Testis (tissue), 3 donors: ENCODE measurements around the gene APBA1. TPM values are rescaled to one million over a fixed set of nuclear protein-coding genes. Genes with fewer than 3 reads are reported as not detected.

Experiments used
- DNase-seq: peaks from one replicate; pipeline ENCODE4 v3.0.0-alpha.2; 2019
- H3K27ac ChIP-seq, 2 donors: fragments of 200-600 bp; sonication (generic); one replicate each; pipeline ENCODE4 v1.5.1; 2019
- H3K27me3 ChIP-seq: fragments of 200-600 bp; sonication (generic); one replicate; pipeline ENCODE4 v1.5.1; 2019
- H3K36me3 ChIP-seq: fragments of 200-600 bp; sonication (generic); one replicate; pipeline ENCODE4 v1.5.1; 2017; ENCODE audit warnings: low read depth; ENCODE audit errors: missing control alignments
- H3K4me1 ChIP-seq: fragments of 200-600 bp; sonication (generic); one replicate; pipeline ENCODE4 v1.5.1; 2019
- H3K4me3 ChIP-seq, 2 donors: fragments of 200-600 bp; sonication (generic); one replicate each; pipeline ENCODE4 v1.5.1; 2017 to 2019
- H3K9me3 ChIP-seq: fragments of 200-600 bp; sonication (generic); one replicate; pipeline ENCODE4 v1.5.1; 2017
- POLR2A ChIP-seq: fragments of 450-650 bp; IDR thresholded peaks from one replicate; pipeline ENCODE4 v1.6.1; 2017; ENCODE audit warnings: antibody characterized with exemption, mild to moderate bottlenecking, moderate library complexity
- WGBS, 2 donors: methylation state at CpG; one replicate each; pipeline ENCODE4 v1.1.5; 2018; 5-methylcytosine and 5-hydroxymethylcytosine counted together
- intact Hi-C: fragments of 100-400 bp; cut with DNase I; formaldehyde crosslinking; loops from one replicate; pipeline ENCODE4 v1.15.1; 2023; ENCODE audit warnings: low total_unique reads
- polyA plus RNA-seq: library from polyadenylated mRNA; stranded (reverse); fragments of 350-450 nt; fragmentation: Illumina TruSeq; extraction: RNeasy Lipid Tissue Mini Kit (QIAGEN cat#74804); gene quantifications from one replicate; pipeline ENCODE4 v1.2.3, GENCODE V29; 2014; ENCODE audit warnings: low read depth, low replicate concordance; ENCODE audit not compliant: insufficient read depth
- total RNA-seq, 2 donors: library from RNA; depleted of rRNA; stranded (reverse); fragments of >200 nt; gene quantifications; one replicate each; pipeline ENCODE4 v1.2.3, GENCODE V29; 2016
- TF ChIP-seq, protein P1 (sequence below), 3 experiments: fragments of 450-650 bp in 2 of 3; fragments of 200-600 bp in 1 of 3; sonication (generic) in 1 of 3; IDR thresholded peaks; one replicate each; pipeline ENCODE4 v1.5.1; 2016 to 2019; ENCODE audit warnings: antibody characterized with exemption in 3 of 3, mild to moderate bottlenecking in 2 of 3, moderate library complexity in 1 of 3

APBA1 gene
- total and polyA plus RNA-seq, 3 donors from 2014 or later: 7.7 to 11.9 (median 9.4) TPM

DNA sequence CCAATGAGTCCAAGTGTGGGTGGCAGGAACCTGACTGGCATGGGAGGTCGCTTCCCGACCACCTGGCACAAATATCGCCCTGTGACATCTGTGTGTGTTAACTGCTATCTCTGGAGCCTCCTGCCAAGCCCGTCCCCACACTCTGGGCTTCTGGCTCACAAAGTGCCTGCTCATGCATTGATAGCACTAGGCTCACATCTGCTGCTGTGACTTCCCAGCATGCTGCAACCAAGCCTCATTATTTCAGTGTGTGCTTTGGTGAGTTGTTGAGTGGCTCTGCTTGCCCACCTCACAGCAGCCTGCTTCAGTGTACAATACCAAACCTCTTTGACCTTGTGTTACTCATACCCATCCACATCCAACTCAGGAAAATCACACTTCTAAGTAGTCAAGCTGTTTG, 139.8 kb downstream of the APBA1 start:
- TF ChIP-seq, protein P1, sequence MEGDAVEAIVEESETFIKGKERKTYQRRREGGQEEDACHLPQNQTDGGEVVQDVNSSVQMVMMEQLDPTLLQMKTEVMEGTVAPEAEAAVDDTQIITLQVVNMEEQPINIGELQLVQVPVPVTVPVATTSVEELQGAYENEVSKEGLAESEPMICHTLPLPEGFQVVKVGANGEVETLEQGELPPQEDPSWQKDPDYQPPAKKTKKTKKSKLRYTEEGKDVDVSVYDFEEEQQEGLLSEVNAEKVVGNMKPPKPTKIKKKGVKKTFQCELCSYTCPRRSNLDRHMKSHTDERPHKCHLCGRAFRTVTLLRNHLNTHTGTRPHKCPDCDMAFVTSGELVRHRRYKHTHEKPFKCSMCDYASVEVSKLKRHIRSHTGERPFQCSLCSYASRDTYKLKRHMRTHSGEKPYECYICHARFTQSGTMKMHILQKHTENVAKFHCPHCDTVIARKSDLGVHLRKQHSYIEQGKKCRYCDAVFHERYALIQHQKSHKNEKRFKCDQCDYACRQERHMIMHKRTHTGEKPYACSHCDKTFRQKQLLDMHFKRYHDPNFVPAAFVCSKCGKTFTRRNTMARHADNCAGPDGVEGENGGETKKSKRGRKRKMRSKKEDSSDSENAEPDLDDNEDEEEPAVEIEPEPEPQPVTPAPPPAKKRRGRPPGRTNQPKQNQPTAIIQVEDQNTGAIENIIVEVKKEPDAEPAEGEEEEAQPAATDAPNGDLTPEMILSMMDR (IDR thresholded peaks at IDR 0.05): no peak
- no peak for TF ChIP-seq POLR2A
- no peaks in the 10 kb centered on the region for H3K4me1 ChIP-seq
- WGBS, 2 donors: 54 to 87% methylated on average over 4 of the region's 4 CpGs
- H3K9me3 ChIP-seq: no peaks in the 10 kb centered on the region
- DNase-seq: no peak
- no peaks in the 10 kb centered on the region for H3K36me3 ChIP-seq
- H3K27me3 ChIP-seq: no peaks in the 10 kb centered on the region
- no peak overlapping the region for H3K4me3 ChIP-seq
- H3K27ac ChIP-seq: no peak overlapping the region
- intact Hi-C loops: no loop called here

DNA sequence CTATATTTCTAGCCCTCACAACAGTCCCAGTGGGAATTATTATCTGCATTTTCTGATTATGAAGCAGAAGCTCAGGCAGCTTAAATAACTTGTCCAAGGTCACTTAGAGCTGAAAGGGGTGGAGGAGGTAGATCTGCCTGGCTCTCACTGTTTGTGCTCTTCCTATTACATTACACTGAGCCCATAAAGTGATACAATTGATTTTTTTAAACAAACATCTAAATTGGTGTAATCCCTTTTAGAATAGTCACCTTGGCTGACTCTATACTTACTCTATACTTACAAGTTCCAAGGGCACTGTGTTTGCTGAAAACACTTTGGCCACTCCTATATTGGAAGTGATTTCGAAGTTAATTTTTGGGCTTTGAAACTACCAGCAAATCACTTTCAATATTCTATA, 144.7 kb downstream of the APBA1 start:
- intact Hi-C loops: no loop called here
- no peaks in the 10 kb centered on the region for H3K36me3 ChIP-seq
- no peaks in the 10 kb centered on the region for H3K4me1 ChIP-seq
- no peak overlapping the region for H3K27ac ChIP-seq
- no peaks in the 10 kb centered on the region for H3K9me3 ChIP-seq
- no peaks in the 10 kb centered on the region for H3K27me3 ChIP-seq
- WGBS, 2 donors: 75 to 91% methylated on average over 1 of the region's 1 CpG
- H3K4me3 ChIP-seq: no peak overlapping the region
- TF ChIP-seq POLR2A: no peak
- TF ChIP-seq, protein P1 (IDR thresholded peaks at IDR 0.05): no peak
- no peak for DNase-seq

DNA sequence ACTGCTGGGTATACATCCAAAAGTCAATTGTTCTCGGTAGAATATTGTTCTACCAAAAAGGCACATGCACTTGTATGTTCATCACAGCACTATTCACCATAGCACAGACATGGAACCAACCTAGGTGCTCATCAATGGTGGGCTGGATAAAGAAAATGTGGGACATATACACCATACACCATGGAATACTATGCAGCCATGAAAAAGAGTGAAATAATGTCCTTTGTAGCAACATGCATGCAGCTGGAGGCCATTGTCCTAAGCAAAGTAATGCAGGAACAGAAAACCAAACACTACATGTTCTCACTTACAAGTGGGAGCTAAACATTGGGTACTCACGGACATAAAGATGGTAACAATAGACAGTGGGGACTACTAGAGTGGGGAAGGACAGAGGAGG, 145.5 kb downstream of the APBA1 start:
- 92 to 97% methylated on average over 2 of the region's 2 CpGs for WGBS, 2 donors
- TF ChIP-seq, protein P1 (IDR thresholded peaks at IDR 0.05): no peak
- TF ChIP-seq POLR2A: no peak
- intact Hi-C loops: no loop called here
- H3K9me3 ChIP-seq: no peaks in the 10 kb centered on the region
- H3K36me3 ChIP-seq: no peaks in the 10 kb centered on the region
- H3K4me1 ChIP-seq: no peaks in the 10 kb centered on the region
- no peak for DNase-seq
- H3K27me3 ChIP-seq: no peaks in the 10 kb centered on the region
- no peak overlapping the region for H3K27ac ChIP-seq
- H3K4me3 ChIP-seq: no peak overlapping the region

DNA sequence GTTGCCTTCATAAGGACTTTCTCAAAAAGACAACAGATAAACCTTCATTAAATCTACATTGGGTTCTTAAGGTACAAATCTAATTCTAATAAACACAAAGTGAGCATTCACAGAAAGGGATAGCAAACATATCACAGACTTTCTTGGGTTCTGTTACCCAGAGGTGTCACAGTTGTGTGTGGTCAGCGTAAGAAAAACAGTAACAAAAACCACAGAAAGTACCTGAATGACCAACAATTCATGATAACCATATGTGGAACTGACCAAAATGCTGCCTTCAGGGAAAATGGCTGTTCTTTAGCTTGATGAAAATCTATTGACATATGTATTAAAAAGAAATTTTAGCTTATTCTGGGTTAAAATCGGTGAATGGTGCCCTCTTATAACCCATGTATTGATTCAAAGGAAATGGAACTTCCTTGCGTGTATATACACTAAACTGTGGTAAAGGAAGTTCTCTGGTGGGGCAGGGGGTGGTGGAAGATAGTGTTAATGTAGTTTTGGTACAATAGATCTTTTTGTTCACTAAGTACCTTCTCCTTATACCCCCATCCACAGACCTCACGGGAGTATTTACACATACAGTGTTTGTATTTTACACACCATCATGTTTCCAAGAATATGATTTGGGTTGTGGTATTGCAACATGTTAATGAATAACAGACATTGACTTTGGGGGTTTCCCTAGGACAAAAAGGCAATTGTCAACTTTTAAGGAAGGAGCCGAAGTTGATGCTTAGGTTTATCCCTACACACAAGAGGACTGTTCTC, 152.5 kb downstream of the APBA1 start:
- Histone ChIP-seq H3K4me1 (no peaks in the 10 kb centered on the region), H3K36me3 (no peaks in the 10 kb centered on the region), H3K27me3 (no peaks in the 10 kb centered on the region), H3K27ac (no peak overlapping the region), H3K4me3 (no peak overlapping the region), H3K9me3 (no peaks in the 10 kb centered on the region)
- no peak for DNase-seq
- 78 to 93% methylated on average over 5 of the region's 5 CpGs for WGBS, 2 donors
- intact Hi-C loops: no loop called here
- no peak for TF ChIP-seq POLR2A
- TF ChIP-seq, protein P1 (IDR thresholded peaks at IDR 0.05): no peak
